Subcutaneous abdominal adipose tissue (tissue), 5 donors: ENCODE measurements around the gene LRRC2.
"Not testable (repeated sequence)": the region's sequence is repeated elsewhere in the genome, so short reads cannot be mapped to it uniquely, and the experiment has no call there.

Experiments
- H3K27ac ChIP-seq: one replicate; pipeline ENCODE4 v1.7.0; 2013; ENCODE audit warnings: low read depth, mild to moderate bottlenecking, inconsistent platforms, low read length, moderate library complexity
- H3K27me3 ChIP-seq, 5 donors: one replicate each; pipeline ENCODE4 v1.7.0; 2013; ENCODE audit warnings: low read length in 5 of 5, inconsistent platforms in 1 of 5; ENCODE audit not compliant: control insufficient read depth in 5 of 5, insufficient read depth in 4 of 5
- H3K36me3 ChIP-seq, 5 donors: one replicate each; pipeline ENCODE4 v1.7.0; 2013; ENCODE audit warnings: low read length in 5 of 5; ENCODE audit not compliant: control insufficient read depth in 5 of 5, insufficient read depth in 5 of 5
- H3K4me1 ChIP-seq, 5 donors: one replicate each; pipeline ENCODE4 v1.7.0; 2013; ENCODE audit warnings: low read length in 5 of 5, mild to moderate bottlenecking in 3 of 5, moderate library complexity in 1 of 5; ENCODE audit not compliant: control insufficient read depth in 5 of 5, insufficient read depth in 5 of 5
- H3K4me3 ChIP-seq, 5 donors: one replicate each; pipeline ENCODE4 v1.7.0; 2013; ENCODE audit warnings: low read length in 5 of 5, low read depth in 1 of 5
- H3K9ac ChIP-seq, 5 donors: one replicate each; pipeline ENCODE4 v1.7.0; 2013; ENCODE audit warnings: low read length in 5 of 5, mild to moderate bottlenecking in 4 of 5, moderate library complexity in 3 of 5
- H3K9me3 ChIP-seq, 5 donors: one replicate each; pipeline ENCODE4 v1.7.0; 2013; ENCODE audit warnings: low read length in 5 of 5; ENCODE audit not compliant: control insufficient read depth in 5 of 5
- donor health status: healthy.
- donor health status: healthy.
- donor health status: healthy.
- donor health status: healthy.
- donor health status: healthy.

The LRRC2 gene

GRCh38 chr3:46537779-46538178 is 28.3 kb downstream of the LRRC2 start:
- Histone ChIP-seq H3K9me3 (no peaks in the 10 kb centered on the region), H3K27ac (no peak overlapping the region), H3K27me3 (peaks cover 0 to 3% (median 0%) of the 10 kb centered on the region in 5 donors), H3K4me1 (peaks cover 0 to 16% (median 6%) of the 10 kb centered on the region in 5 donors), H3K36me3 (no peaks in the 10 kb centered on the region), H3K4me3 (no peak overlapping the region), H3K9ac (no peak overlapping the region)

- no peak overlapping the region for H3K9ac ChIP-seq
- H3K4me1 ChIP-seq, result peaks cover 0 to 14% (median 6%) of the 10 kb centered on the region in 5 donors
- no peak overlapping the region for H3K27ac ChIP-seq
- no peaks in the 10 kb centered on the region for H3K36me3 ChIP-seq
- H3K27me3 ChIP-seq, result peaks cover 0 to 3% (median 0%) of the 10 kb centered on the region in 5 donors
- H3K9me3 ChIP-seq, result no peaks in the 10 kb centered on the region
- no peak overlapping the region for H3K4me3 ChIP-seq
These were observed 28.8 kb downstream of the LRRC2 start for GRCh38 chr3:46537316-46537715.

- H3K9ac ChIP-seq, result no peak overlapping the region
- peaks cover 0 to 3% (median 0%) of the 10 kb centered on the region in 5 donors for H3K27me3 ChIP-seq
- no peaks in the 10 kb centered on the region for H3K36me3 ChIP-seq
- H3K4me3 ChIP-seq, result no peak overlapping the region
- no peaks in the 10 kb centered on the region for H3K9me3 ChIP-seq
- peaks cover 0 to 14% (median 6%) of the 10 kb centered on the region in 5 donors for H3K4me1 ChIP-seq
- no peak overlapping the region for H3K27ac ChIP-seq
These were observed 29.3 kb downstream of the LRRC2 start for GRCh38 chr3:46536758-46537157.

GRCh38 chr3:46535746-46536145 is 30.4 kb downstream of the LRRC2 start:
- no peaks in the 10 kb centered on the region for H3K9me3 ChIP-seq
- no peak overlapping the region for H3K9ac ChIP-seq
- peaks cover 0 to 4% (median 0%) of the 10 kb centered on the region in 5 donors for H3K36me3 ChIP-seq
- H3K27me3 ChIP-seq, result peaks cover 0 to 3% (median 0%) of the 10 kb centered on the region in 5 donors
- no peak overlapping the region for H3K4me3 ChIP-seq
- H3K4me1 ChIP-seq, result peaks cover 0 to 14% (median 6%) of the 10 kb centered on the region in 5 donors
- H3K27ac ChIP-seq, result no peak overlapping the region

- no peak overlapping the region for H3K4me3 ChIP-seq
- peaks cover 0 to 3% (median 0%) of the 10 kb centered on the region in 5 donors for H3K4me1 ChIP-seq
- H3K27ac ChIP-seq, result no peak overlapping the region
- peaks cover 0 to 3% (median 0%) of the 10 kb centered on the region in 5 donors for H3K27me3 ChIP-seq
- peaks cover 0 to 4% (median 0%) of the 10 kb centered on the region in 5 donors for H3K36me3 ChIP-seq
- no peaks in the 10 kb centered on the region for H3K9me3 ChIP-seq
- no peak overlapping the region for H3K9ac ChIP-seq
These were observed 33.0 kb downstream of the LRRC2 start for GRCh38 chr3:46533091-46533490.

GRCh38 chr3:46527239-46527638 is 38.9 kb downstream of the LRRC2 start:
- H3K4me3 ChIP-seq, result no peak overlapping the region
- peaks cover 0 to 4% (median 0%) of the 10 kb centered on the region in 5 donors for H3K36me3 ChIP-seq
- no peaks in the 10 kb centered on the region for H3K4me1 ChIP-seq
- no peak overlapping the region for H3K9ac ChIP-seq
- no peak overlapping the region for H3K27ac ChIP-seq
- no peaks in the 10 kb centered on the region for H3K27me3 ChIP-seq
- H3K9me3 ChIP-seq, result no peaks in the 10 kb centered on the region

GRCh38 chr3:46524832-46525231 is 41.3 kb downstream of the LRRC2 start:
- H3K9ac ChIP-seq, result no peak overlapping the region
- no peaks in the 10 kb centered on the region for H3K36me3 ChIP-seq
- no peaks in the 10 kb centered on the region for H3K4me1 ChIP-seq
- H3K4me3 ChIP-seq, result no peak overlapping the region
- H3K9me3 ChIP-seq, result no peaks in the 10 kb centered on the region
- H3K27me3 ChIP-seq, result no peaks in the 10 kb centered on the region
- H3K27ac ChIP-seq, result no peak overlapping the region

- no peak overlapping the region for H3K9ac ChIP-seq
- no peaks in the 10 kb centered on the region for H3K36me3 ChIP-seq
- no peak overlapping the region for H3K4me3 ChIP-seq
- no peaks in the 10 kb centered on the region for H3K27me3 ChIP-seq
- H3K9me3 ChIP-seq, result no peaks in the 10 kb centered on the region
- no peak overlapping the region for H3K27ac ChIP-seq
- no peaks in the 10 kb centered on the region for H3K4me1 ChIP-seq
These were observed 42.1 kb downstream of the LRRC2 start for GRCh38 chr3:46524008-46524407.

- no peak overlapping the region for H3K27ac ChIP-seq
- H3K27me3 ChIP-seq, result no peaks in the 10 kb centered on the region
- no peaks in the 10 kb centered on the region for H3K4me1 ChIP-seq
- H3K9ac ChIP-seq, result no peak overlapping the region
- no peaks in the 10 kb centered on the region for H3K9me3 ChIP-seq
- H3K36me3 ChIP-seq, result no peaks in the 10 kb centered on the region
- H3K4me3 ChIP-seq, result no peak overlapping the region
These were observed 42.5 kb downstream of the LRRC2 start for GRCh38 chr3:46523556-46523955.

GRCh38 chr3:46522201-46522600 is 43.9 kb downstream of the LRRC2 start:
- H3K36me3 ChIP-seq, H3K9ac ChIP-seq, H3K27me3 ChIP-seq, H3K27ac ChIP-seq, H3K4me3 ChIP-seq, H3K4me1 ChIP-seq, H3K9me3 ChIP-seq: not testable (repeated sequence)

- Histone ChIP-seq H3K27me3 (no peaks in the 10 kb centered on the region), H3K9me3 (no peaks in the 10 kb centered on the region), H3K27ac (no peak overlapping the region), H3K36me3 (no peaks in the 10 kb centered on the region), H3K4me1 (no peaks in the 10 kb centered on the region), H3K9ac (no peak overlapping the region), H3K4me3 (no peak overlapping the region)
These were observed 45.0 kb downstream of the LRRC2 start for GRCh38 chr3:46521096-46521495.
